Endothelial cell of umbilical vein (primary cell): ENCODE measurements around the gene MEF2C. TPM values are rescaled to one million over a fixed set of nuclear protein-coding genes. Genes with fewer than 3 reads are reported as not detected.

Experiments used
- BruUV-seq: library from RNA; stranded (reverse); fragments of 400-500 nt; replicated peaks from 2 replicates; lab custom pipeline; 2021; lab: Mats Ljungman, UMichigan
- CTCF ChIA-PET: fragments of 300-600, 350-600 bp; sonication (Branson Sonifier 250); formaldehyde crosslinking; loops from one replicate; lab custom pipeline; 2021; ENCODE audit warnings: antibody characterized with exemption, inconsistent platforms; lab: Charles Lee
- POLR2A ChIA-PET: fragments of 300-600, 350-600 bp; sonication (Branson Sonifier 250); formaldehyde crosslinking; loops from one replicate; lab custom pipeline; 2021; ENCODE audit warnings: antibody characterized with exemption, inconsistent platforms; lab: Charles Lee
- DNase-seq: peaks from one replicate; pipeline ENCODE4 v3.0.0-alpha.2; 2011; ENCODE audit warnings: low read depth, low spot score
- FAIRE-seq: peaks from 2 replicates; lab custom pipeline; 2011; peaks lifted over from hg19 to GRCh38; lab: Jason Lieb, UNC
- H2AFZ ChIP-seq: 2 replicates; pipeline ENCODE4 v1.6.0; 2012; ENCODE audit warnings: low read depth, low read length, control low read depth, inconsistent platforms
- H3K27ac ChIP-seq: 2 replicates; pipeline ENCODE4 v1.5.1; 2011; ENCODE audit warnings: low read depth, mild to moderate bottlenecking, control low read depth, low read length, moderate library complexity; ENCODE audit not compliant: insufficient read depth
- H3K27me3 ChIP-seq, 2 experiments: 2 replicates each; pipeline versions ENCODE4 v1.6.0 to v1.6.1; 2011; ENCODE audit warnings: low read length in 2 of 2, mixed read lengths in 1 of 2; ENCODE audit not compliant: control insufficient read depth in 2 of 2, insufficient read depth in 2 of 2
- H3K36me3 ChIP-seq, 2 experiments: 2 replicates in 1 of 2; 3 replicates in 1 of 2; pipeline ENCODE4 v1.5.1; 2011; ENCODE audit warnings: low read length in 2 of 2, mild to moderate bottlenecking in 1 of 2, moderate library complexity in 1 of 2; ENCODE audit not compliant: control insufficient read depth in 2 of 2, insufficient read depth in 2 of 2; ENCODE audit errors: extremely low read depth in 1 of 2
- H3K4me1 ChIP-seq: 3 replicates; pipeline ENCODE4 v1.5.1; 2011; ENCODE audit warnings: mild to moderate bottlenecking, low read length; ENCODE audit not compliant: control insufficient read depth, insufficient read depth; ENCODE audit errors: extremely low read depth
- H3K4me2 ChIP-seq: 2 replicates; pipeline ENCODE4 v1.6.1; 2011; ENCODE audit warnings: low read length, control low read depth, mixed read lengths; ENCODE audit not compliant: insufficient read depth
- H3K4me3 ChIP-seq, 3 experiments: fragments of 200-600 bp in 1 of 3; sonication (generic), shearing (Covaris generic) in 1 of 3; replicated peaks in 1 of 3; 2 replicates each; pipeline ENCODE4 v1.5.1; 2011 to 2016; ENCODE audit warnings: control low read depth in 3 of 3, low read length in 3 of 3, mild to moderate bottlenecking in 2 of 3, inconsistent platforms in 1 of 3, low read depth in 1 of 3, moderate library complexity in 1 of 3; ENCODE audit not compliant: insufficient read depth in 1 of 3
- H3K79me2 ChIP-seq: 2 replicates; pipeline ENCODE4 v1.6.0; 2012; ENCODE audit warnings: low read length, inconsistent platforms; ENCODE audit not compliant: control insufficient read depth, insufficient read depth
- H3K9ac ChIP-seq: replicated peaks from 2 replicates; pipeline ENCODE3; 2011; ENCODE audit warnings: low read length, control low read depth; ENCODE audit not compliant: insufficient read depth; ENCODE audit errors: extremely low read depth
- H3K9me1 ChIP-seq: replicated peaks from 3 replicates; pipeline ENCODE4 v1.6.0; 2011; ENCODE audit warnings: mild to moderate bottlenecking, low read length; ENCODE audit not compliant: control insufficient read depth, insufficient read depth; ENCODE audit errors: extremely low read depth
- H3K9me3 ChIP-seq: replicated peaks from 2 replicates; pipeline ENCODE4 v1.5.1; 2012; ENCODE audit warnings: low read length, inconsistent platforms; ENCODE audit not compliant: control insufficient read depth, insufficient read depth
- H4K20me1 ChIP-seq: replicated peaks from 2 replicates; pipeline ENCODE3; 2011; ENCODE audit warnings: mild to moderate bottlenecking, low read length; ENCODE audit not compliant: control insufficient read depth, insufficient read depth; ENCODE audit errors: extremely low read depth
- CTCF ChIP-seq, 2 donors: IDR thresholded peaks; 1 replicate in 1 of 2; 2 replicates in 1 of 2; pipeline ENCODE4 v1.5.1; 2011; ENCODE audit warnings: low read length in 2 of 2, mild to moderate bottlenecking in 2 of 2, moderate library complexity in 2 of 2, control low read depth in 1 of 2, inconsistent platforms in 1 of 2, low read depth in 1 of 2; ENCODE audit not compliant: insufficient read depth in 1 of 2; ENCODE audit errors: extremely low read depth in 1 of 2
- EZH2 ChIP-seq: IDR thresholded peaks from 2 replicates; pipeline ENCODE4 v1.6.1; 2012; ENCODE audit warnings: borderline replicate concordance, low read depth, mild to moderate bottlenecking, moderate library complexity, low read length, inconsistent platforms; ENCODE audit not compliant: severe bottlenecking
- FOS ChIP-seq: IDR thresholded peaks from 2 replicates; pipeline ENCODE4 v1.6.1; 2011; ENCODE audit warnings: mild to moderate bottlenecking, low read length, moderate library complexity, borderline replicate concordance; ENCODE audit not compliant: insufficient read depth
- GATA2 ChIP-seq: IDR thresholded peaks from 2 replicates; pipeline ENCODE4 v1.7.0; 2011; ENCODE audit warnings: low read depth, mild to moderate bottlenecking, moderate library complexity, mixed read lengths, low read length; ENCODE audit not compliant: insufficient read length, insufficient read depth
- JUN ChIP-seq: IDR thresholded peaks from 2 replicates; pipeline ENCODE4 v1.6.1; 2011; ENCODE audit warnings: borderline replicate concordance, low read depth; ENCODE audit not compliant: insufficient read length, insufficient read depth
- MAX ChIP-seq: IDR thresholded peaks from 2 replicates; pipeline ENCODE4 v1.6.1; 2011; ENCODE audit not compliant: insufficient read depth, insufficient read length
- MYC ChIP-seq: IDR thresholded peaks from one replicate; pipeline ENCODE4 v1.6.1; 2011; ENCODE audit warnings: mild to moderate bottlenecking, low read depth, low read length
- POLR2A ChIP-seq: IDR thresholded peaks from 2 replicates; pipeline ENCODE4 v1.6.1; 2012; ENCODE audit warnings: low read depth, mild to moderate bottlenecking, control low read depth, low read length
- POLR2AphosphoS5 ChIP-seq: IDR thresholded peaks from 2 replicates; pipeline ENCODE4 v1.6.1; 2012; ENCODE audit warnings: low read depth, mild to moderate bottlenecking, control low read depth, low read length, moderate library complexity; ENCODE audit not compliant: insufficient read depth
- dilution Hi-C: fragments of 300-500 bp; cut with MboI; formaldehyde crosslinking; loops from one replicate; pipeline ENCODE4 v1.15.0; 2019; ENCODE audit warnings: low sequenced_read_pairs; ENCODE audit not compliant: extremely low pct_ligation_motif_present
- intact Hi-C: fragments of 100-400 bp; cut with micrococcal nuclease; formaldehyde crosslinking; loops from one replicate; pipeline ENCODE4 v1.10.0; 2022
- polyA plus RNA-seq, 4 experiments: library from polyadenylated mRNA; depleted of rRNA in 3 of 4; stranded (reverse) in 3 of 4; unstranded in 1 of 4; fragments of >200 nt; gene quantifications; 2 replicates each; pipeline versions ENCODE4 v1.2.1 to v1.2.3, GENCODE V29; 2011 to 2012; ENCODE audit warnings: missing spikeins in 1 of 4
- total RNA-seq: library from RNA; stranded (reverse); gene quantifications from 2 replicates; pipeline ENCODE4 v1.2.3, GENCODE V29; 2021

MEF2C gene
- total and polyA plus RNA-seq, 2 donors (not counting 3 experiments of a cell fraction or from before 2014, with no cell fraction given), result 21.2 to 67.7 TPM

- peaks cover 0 to 3% of the 10 kb centered on the region in 2 experiments for H3K36me3 ChIP-seq
- ChIA-PET POLR2A (no interaction called here), CTCF (no interaction called here)
- BruUV-seq, result no TSS peak
- H3K4me3 ChIP-seq, result no peak overlapping the region
- no peak overlapping the region for H3K27ac ChIP-seq
- dilution Hi-C loops (no loop called here), intact Hi-C loops (no loop called here)
- FAIRE-seq (no peak), DNase-seq (no peak)
- no peaks in the 10 kb centered on the region for H3K9me3 ChIP-seq
- no peak overlapping the region for H2AFZ ChIP-seq
- TF ChIP-seq GATA2 (no peak), MYC (no peak), CTCF (IDR thresholded peaks at IDR 0.05; ENCODE audit: extremely low read depth in 1 of 2, insufficient read depth in 1 of 2, low read depth in 1 of 2, low read length in 2 of 2) (no peak), JUN (no peak), POLR2AphosphoS5 (no peak), FOS (no peak), MAX (no peak), POLR2A (no peak), EZH2 (no peak)
- no peaks in the 10 kb centered on the region for H3K27me3 ChIP-seq
- H3K9ac ChIP-seq, result no peak overlapping the region
- H3K79me2 ChIP-seq, result no peaks in the 10 kb centered on the region
- H3K9me1 ChIP-seq, result no peaks in the 10 kb centered on the region
- no peak overlapping the region for H3K4me2 ChIP-seq
- no peaks in the 10 kb centered on the region for H4K20me1 ChIP-seq
- H3K4me1 ChIP-seq, result no peaks in the 10 kb centered on the region
These were observed 126.0 kb downstream of the MEF2C start for GRCh38 chr5:88756953-88757352.
